ENCODE data around the gene LPO.

Gene LPO

GRCh38 chr17:58308985-58309917, 70.9 kb downstream of the LPO start:
- TF ChIP-seq CTCF (IDR thresholded peaks at IDR 0.05; ENCODE audit: control insufficient read depth, extremely low read depth, insufficient read depth) = no peak
- no peak overlapping the region for H3K4me3 ChIP-seq (ENCODE audit: low read depth, low read length)
- no peak for DNase-seq (ENCODE audit: low read depth)

- no peak for TF ChIP-seq CTCF (IDR thresholded peaks at IDR 0.05; ENCODE audit: control insufficient read depth, extremely low read depth, insufficient read depth)
- H3K4me3 ChIP-seq (ENCODE audit: low read depth, low read length) = no peak overlapping the region
- no peak for DNase-seq (ENCODE audit: low read depth)
Observed at GRCh38 chr17:58309918-58310259, 71.5 kb downstream of the LPO start.

- TF ChIP-seq CTCF (IDR thresholded peaks at IDR 0.05; ENCODE audit: control insufficient read depth, extremely low read depth, insufficient read depth) = no peak
- no peak overlapping the region for H3K4me3 ChIP-seq (ENCODE audit: low read depth, low read length)
- DNase-seq (ENCODE audit: low read depth) = no peak
Observed at GRCh38 chr17:58310511-58311428, 72.4 kb downstream of the LPO start.

GRCh38 chr17:58311429-58311894, 73.1 kb downstream of the LPO start:
- DNase-seq (ENCODE audit: low read depth) = no peak
- no peak overlapping the region for H3K4me3 ChIP-seq (ENCODE audit: low read depth, low read length)
- TF ChIP-seq CTCF (IDR thresholded peaks at IDR 0.05; ENCODE audit: control insufficient read depth, extremely low read depth, insufficient read depth) = no peak

DNA sequence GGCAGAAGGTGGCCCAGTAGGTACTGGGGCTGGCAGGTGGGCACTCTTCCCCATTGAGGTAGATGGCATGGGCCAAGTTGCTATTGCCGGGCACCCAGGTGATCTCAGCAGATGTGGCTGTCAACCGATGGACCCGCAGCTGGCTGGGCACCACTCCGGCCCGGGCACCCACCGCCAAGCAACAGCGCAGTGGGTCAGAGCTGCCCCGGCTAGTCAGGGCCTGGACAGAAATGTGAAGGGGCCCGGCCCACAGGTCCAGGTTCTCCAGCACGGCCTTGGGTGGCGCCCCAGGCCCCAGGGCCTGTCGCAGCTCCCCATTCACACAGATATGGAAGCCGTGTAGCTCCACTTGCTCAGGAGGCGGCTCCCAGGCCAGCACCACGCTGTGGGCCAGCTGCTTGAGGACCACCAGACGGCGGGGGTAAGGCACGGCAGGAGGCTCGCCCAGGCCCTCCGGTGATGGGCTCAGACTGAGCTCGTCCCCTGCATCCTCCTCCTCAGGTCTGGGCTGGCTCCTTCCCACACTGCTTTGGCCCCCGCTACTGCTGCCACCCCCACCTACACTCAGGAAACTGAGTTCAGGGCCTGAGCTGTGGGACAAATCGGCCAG, 73.7 kb downstream of the LPO start:
- no peak for TF ChIP-seq CTCF (IDR thresholded peaks at IDR 0.05; ENCODE audit: control insufficient read depth, extremely low read depth, insufficient read depth)
- no peak for DNase-seq (ENCODE audit: low read depth)
- no peak overlapping the region for H3K4me3 ChIP-seq (ENCODE audit: low read depth, low read length)

DNA sequence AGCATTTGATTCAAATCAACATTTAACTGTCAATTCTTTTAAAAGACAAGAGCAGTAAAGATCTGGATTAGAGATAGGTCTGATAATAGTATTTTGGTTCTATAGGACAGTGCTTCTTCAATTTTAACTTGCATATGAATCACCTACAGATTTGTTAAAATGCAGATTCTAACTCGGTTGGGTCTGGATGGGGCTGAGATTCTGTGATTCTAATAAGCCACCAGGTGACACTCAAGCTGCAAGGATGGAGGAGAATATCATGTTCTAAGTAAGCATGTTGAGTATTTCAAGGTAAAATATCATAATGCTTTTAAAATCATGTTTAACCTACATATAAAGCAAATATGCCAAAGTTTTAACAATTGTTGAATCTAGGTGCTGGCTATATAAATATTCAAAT, 74.4 kb downstream of the LPO start:
- no peak for DNase-seq (ENCODE audit: low read depth)
- peak; percentile 42 for TF ChIP-seq CTCF (IDR thresholded peaks at IDR 0.05; ENCODE audit: control insufficient read depth, extremely low read depth, insufficient read depth)

More for the DNA sequence above, 74.4 kb downstream of the LPO start:
- no peak overlapping the region for H3K4me3 ChIP-seq (ENCODE audit: low read depth, low read length)
